Measurements from ENCODE around the gene PDGFD. TPM values are rescaled to one million over a fixed set of nuclear protein-coding genes. Genes with fewer than 3 reads are reported as not detected.

Gene PDGFD
- total and polyA plus RNA-seq, 2 experiments from 2014 or later = 1.9 to 4.5 TPM

DNA sequence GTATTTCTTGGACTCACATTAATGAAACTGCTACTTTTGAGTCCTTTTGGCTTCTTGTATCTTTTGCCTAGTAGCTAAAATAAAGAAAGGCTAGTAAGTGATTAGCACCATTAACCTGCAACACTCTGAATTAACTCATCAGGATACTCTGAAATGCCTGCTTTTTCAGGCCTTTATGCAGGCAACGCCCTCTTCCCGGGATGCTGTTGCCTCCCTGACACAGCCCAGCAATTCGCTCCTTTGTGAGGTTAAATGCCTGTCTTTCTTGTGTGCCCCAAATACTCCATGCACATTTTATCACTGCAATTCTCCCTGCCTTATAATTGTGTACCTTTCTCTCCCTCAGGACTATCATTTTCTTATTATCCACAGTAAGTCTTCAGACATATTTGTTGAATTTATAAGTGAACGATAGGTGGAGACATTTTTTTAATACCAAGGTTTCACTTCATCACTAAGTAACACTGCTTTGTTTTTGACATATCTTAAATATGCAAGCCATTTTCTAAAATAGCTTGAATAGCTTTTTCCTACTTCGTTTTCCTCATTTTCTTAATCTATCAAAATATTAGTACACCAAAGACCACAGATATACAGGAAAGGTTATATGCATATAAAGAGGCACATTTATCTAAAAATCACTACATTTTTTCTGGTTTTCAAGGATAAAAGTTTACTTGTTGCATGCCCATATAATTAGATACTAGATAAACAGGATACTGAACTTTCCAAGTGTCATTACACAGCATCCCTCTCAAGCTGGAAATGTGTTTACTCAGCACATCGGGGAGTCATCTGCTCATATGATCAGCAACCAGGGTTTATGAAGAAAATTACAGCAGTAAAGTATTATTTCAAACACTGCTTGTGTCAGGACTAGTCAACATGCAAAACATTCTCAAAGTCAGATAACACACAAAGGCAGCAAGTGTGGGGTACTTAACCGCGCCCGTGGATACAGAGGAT is 176.0 kb downstream of the PDGFD start:
- Mint-ChIP-seq H3K4me3 (no peak overlapping the region), H3K4me1 (peaks cover 13% of the 10 kb centered on the region), H3K27me3 (ENCODE audit: insufficient read depth, low read depth, poor library complexity) (peaks cover 3% of the 10 kb centered on the region), H3K27ac (peak overlapping the region; percentile 36; the same call in 1 of the 2 replicates), H3K9me3 (peaks cover 4% of the 10 kb centered on the region; the same call in 2 of the 3 replicates), H3K36me3 (ENCODE audit: low read depth) (0 out of 3 replicates have a peak, but pooled peaks cover 3% of the 10 kb centered on the region)
- Histone ChIP-seq H3K4me1 (ENCODE audit: insufficient read depth) (0 out of 2 replicates have a peak, but pooled peaks cover 3% of the 10 kb centered on the region), H3K9me2 (ENCODE audit: insufficient read depth) (no peaks in the 10 kb centered on the region; the same call in 1 of the 2 replicates), H2AFZ (no peak overlapping the region), H3K27ac (ENCODE audit: low read depth) (no peak overlapping the region), H3K4me2 (no peak overlapping the region), H3F3A (replicated peaks; ENCODE audit: low read depth) (no peaks in the 10 kb centered on the region), H3K4me3 (no peak overlapping the region), H3K27me3 (ENCODE audit: insufficient read depth) (no peaks in the 10 kb centered on the region), H4K20me1 (replicated peaks; ENCODE audit: insufficient read depth) (no peaks in the 10 kb centered on the region; the same call in 1 of the 2 replicates), H3K36me3 (ENCODE audit: insufficient read depth) (no peaks in the 10 kb centered on the region), H3K79me2 (replicated peaks; ENCODE audit: insufficient read depth) (no peaks in the 10 kb centered on the region)
- peak; percentile 56 for DNase-seq (ENCODE audit: low spot score)
- TF ChIP-seq EZH2 (IDR thresholded peaks at IDR 0.05; ENCODE audit: low read depth, unreplicated experiment) (no peak), ZNF114 (CRISPR knock-in tag; IDR thresholded peaks at IDR 0.05) (no peak)
- TF ChIP-seq, protein P1, sequence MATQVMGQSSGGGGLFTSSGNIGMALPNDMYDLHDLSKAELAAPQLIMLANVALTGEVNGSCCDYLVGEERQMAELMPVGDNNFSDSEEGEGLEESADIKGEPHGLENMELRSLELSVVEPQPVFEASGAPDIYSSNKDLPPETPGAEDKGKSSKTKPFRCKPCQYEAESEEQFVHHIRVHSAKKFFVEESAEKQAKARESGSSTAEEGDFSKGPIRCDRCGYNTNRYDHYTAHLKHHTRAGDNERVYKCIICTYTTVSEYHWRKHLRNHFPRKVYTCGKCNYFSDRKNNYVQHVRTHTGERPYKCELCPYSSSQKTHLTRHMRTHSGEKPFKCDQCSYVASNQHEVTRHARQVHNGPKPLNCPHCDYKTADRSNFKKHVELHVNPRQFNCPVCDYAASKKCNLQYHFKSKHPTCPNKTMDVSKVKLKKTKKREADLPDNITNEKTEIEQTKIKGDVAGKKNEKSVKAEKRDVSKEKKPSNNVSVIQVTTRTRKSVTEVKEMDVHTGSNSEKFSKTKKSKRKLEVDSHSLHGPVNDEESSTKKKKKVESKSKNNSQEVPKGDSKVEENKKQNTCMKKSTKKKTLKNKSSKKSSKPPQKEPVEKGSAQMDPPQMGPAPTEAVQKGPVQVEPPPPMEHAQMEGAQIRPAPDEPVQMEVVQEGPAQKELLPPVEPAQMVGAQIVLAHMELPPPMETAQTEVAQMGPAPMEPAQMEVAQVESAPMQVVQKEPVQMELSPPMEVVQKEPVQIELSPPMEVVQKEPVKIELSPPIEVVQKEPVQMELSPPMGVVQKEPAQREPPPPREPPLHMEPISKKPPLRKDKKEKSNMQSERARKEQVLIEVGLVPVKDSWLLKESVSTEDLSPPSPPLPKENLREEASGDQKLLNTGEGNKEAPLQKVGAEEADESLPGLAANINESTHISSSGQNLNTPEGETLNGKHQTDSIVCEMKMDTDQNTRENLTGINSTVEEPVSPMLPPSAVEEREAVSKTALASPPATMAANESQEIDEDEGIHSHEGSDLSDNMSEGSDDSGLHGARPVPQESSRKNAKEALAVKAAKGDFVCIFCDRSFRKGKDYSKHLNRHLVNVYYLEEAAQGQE (IDR thresholded peaks at IDR 0.05; ENCODE audit: unreplicated experiment) = no peak
- peak; percentile 82 for ATAC-seq

DNA sequence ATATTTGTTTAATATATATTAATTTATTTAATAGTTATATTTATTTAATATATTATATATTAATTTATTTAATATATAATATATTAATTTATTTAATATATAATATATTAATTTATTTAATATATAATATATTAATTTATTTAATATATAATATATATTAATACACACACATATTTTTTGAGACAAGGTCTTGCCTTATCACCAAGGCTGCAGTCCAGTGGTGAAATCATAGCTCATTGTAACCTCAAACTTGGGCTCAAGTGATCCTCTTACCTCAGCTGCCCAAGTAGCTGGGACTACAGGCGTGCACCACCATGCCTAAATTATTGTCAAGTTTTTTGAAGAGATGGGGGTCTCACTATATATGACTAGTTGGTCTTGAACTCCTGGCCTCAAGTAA is 178.9 kb downstream of the PDGFD start:
- H3K27me3 ChIP-seq (ENCODE audit: insufficient read depth) = no peaks in the 10 kb centered on the region
- H3K36me3 ChIP-seq (ENCODE audit: insufficient read depth) = no peaks in the 10 kb centered on the region
- 0 out of 2 replicates have a peak, but pooled peaks cover 3% of the 10 kb centered on the region for H3K4me1 ChIP-seq (ENCODE audit: insufficient read depth)
- no peaks in the 10 kb centered on the region; the same call in 1 of the 2 replicates for H4K20me1 ChIP-seq (replicated peaks; ENCODE audit: insufficient read depth)
- H3K4me1 Mint-ChIP-seq = peaks cover 13% of the 10 kb centered on the region
- DNase-seq (ENCODE audit: low spot score) = no peak
- no peak overlapping the region for H3K27ac ChIP-seq (ENCODE audit: low read depth)
- no peaks in the 10 kb centered on the region for H3F3A ChIP-seq (replicated peaks; ENCODE audit: low read depth)
- peaks cover 3% of the 10 kb centered on the region for H3K27me3 Mint-ChIP-seq (ENCODE audit: insufficient read depth, low read depth, poor library complexity)
- no peak overlapping the region for H3K4me3 Mint-ChIP-seq
- no peak overlapping the region for H3K27ac Mint-ChIP-seq
- ATAC-seq = no peak
- TF ChIP-seq ZNF331 (CRISPR knock-in tag; IDR thresholded peaks at IDR 0.05; ENCODE audit: low read depth) (no peak), STAT1 (IDR thresholded peaks at IDR 0.05; ENCODE audit: unreplicated experiment) (no peak), ZNF114 (CRISPR knock-in tag; IDR thresholded peaks at IDR 0.05) (no peak), POLR2AphosphoS5 (IDR thresholded peaks at IDR 0.05; ENCODE audit: low read depth) (no peak)
- TF ChIP-seq, protein P2, sequence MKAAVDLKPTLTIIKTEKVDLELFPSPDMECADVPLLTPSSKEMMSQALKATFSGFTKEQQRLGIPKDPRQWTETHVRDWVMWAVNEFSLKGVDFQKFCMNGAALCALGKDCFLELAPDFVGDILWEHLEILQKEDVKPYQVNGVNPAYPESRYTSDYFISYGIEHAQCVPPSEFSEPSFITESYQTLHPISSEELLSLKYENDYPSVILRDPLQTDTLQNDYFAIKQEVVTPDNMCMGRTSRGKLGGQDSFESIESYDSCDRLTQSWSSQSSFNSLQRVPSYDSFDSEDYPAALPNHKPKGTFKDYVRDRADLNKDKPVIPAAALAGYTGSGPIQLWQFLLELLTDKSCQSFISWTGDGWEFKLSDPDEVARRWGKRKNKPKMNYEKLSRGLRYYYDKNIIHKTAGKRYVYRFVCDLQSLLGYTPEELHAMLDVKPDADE (IDR thresholded peaks at IDR 0.05) = no peak
- TF ChIP-seq, protein P3, sequence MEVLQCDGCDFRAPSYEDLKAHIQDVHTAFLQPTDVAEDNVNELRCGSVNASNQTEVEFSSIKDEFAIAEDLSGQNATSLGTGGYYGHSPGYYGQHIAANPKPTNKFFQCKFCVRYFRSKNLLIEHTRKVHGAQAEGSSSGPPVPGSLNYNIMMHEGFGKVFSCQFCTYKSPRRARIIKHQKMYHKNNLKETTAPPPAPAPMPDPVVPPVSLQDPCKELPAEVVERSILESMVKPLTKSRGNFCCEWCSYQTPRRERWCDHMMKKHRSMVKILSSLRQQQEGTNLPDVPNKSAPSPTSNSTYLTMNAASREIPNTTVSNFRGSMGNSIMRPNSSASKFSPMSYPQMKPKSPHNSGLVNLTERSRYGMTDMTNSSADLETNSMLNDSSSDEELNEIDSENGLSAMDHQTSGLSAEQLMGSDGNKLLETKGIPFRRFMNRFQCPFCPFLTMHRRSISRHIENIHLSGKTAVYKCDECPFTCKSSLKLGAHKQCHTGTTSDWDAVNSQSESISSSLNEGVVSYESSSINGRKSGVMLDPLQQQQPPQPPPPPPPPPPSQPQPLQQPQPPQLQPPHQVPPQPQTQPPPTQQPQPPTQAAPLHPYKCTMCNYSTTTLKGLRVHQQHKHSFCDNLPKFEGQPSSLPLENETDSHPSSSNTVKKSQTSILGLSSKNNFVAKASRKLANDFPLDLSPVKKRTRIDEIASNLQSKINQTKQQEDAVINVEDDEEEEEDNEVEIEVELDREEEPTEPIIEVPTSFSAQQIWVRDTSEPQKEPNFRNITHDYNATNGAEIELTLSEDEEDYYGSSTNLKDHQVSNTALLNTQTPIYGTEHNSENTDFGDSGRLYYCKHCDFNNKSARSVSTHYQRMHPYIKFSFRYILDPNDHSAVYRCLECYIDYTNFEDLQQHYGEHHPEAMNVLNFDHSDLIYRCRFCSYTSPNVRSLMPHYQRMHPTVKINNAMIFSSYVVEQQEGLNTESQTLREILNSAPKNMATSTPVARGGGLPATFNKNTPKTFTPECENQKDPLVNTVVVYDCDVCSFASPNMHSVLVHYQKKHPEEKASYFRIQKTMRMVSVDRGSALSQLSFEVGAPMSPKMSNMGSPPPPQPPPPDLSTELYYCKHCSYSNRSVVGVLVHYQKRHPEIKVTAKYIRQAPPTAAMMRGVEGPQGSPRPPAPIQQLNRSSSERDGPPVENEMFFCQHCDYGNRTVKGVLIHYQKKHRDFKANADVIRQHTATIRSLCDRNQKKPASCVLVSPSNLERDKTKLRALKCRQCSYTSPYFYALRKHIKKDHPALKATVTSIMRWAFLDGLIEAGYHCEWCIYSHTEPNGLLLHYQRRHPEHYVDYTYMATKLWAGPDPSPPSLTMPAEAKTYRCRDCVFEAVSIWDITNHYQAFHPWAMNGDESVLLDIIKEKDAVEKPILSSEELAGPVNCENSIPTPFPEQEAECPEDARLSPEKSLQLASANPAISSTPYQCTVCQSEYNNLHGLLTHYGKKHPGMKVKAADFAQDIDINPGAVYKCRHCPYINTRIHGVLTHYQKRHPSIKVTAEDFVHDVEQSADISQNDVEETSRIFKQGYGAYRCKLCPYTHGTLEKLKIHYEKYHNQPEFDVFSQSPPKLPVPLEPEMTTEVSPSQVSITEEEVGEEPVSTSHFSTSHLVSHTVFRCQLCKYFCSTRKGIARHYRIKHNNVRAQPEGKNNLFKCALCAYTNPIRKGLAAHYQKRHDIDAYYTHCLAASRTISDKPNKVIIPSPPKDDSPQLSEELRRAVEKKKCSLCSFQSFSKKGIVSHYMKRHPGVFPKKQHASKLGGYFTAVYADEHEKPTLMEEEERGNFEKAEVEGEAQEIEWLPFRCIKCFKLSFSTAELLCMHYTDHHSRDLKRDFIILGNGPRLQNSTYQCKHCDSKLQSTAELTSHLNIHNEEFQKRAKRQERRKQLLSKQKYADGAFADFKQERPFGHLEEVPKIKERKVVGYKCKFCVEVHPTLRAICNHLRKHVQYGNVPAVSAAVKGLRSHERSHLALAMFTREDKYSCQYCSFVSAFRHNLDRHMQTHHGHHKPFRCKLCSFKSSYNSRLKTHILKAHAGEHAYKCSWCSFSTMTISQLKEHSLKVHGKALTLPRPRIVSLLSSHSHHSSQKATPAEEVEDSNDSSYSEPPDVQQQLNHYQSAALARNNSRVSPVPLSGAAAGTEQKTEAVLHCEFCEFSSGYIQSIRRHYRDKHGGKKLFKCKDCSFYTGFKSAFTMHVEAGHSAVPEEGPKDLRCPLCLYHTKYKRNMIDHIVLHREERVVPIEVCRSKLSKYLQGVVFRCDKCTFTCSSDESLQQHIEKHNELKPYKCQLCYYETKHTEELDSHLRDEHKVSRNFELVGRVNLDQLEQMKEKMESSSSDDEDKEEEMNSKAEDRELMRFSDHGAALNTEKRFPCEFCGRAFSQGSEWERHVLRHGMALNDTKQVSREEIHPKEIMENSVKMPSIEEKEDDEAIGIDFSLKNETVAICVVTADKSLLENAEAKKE (CRISPR knock-in tag; IDR thresholded peaks at IDR 0.05) = no peak
- H3K4me3 ChIP-seq = no peak overlapping the region
- H3K9me2 ChIP-seq (ENCODE audit: insufficient read depth) = no peaks in the 10 kb centered on the region; the same call in 1 of the 2 replicates
- no peak overlapping the region for H3K4me2 ChIP-seq
- H2AFZ ChIP-seq = no peak overlapping the region
- H3K36me3 Mint-ChIP-seq (ENCODE audit: low read depth) = 0 out of 3 replicates have a peak, but pooled peaks cover 3% of the 10 kb centered on the region
- peaks cover 4% of the 10 kb centered on the region; the same call in 2 of the 3 replicates for H3K9me3 Mint-ChIP-seq
- no peaks in the 10 kb centered on the region for H3K79me2 ChIP-seq (replicated peaks; ENCODE audit: insufficient read depth)
